Endothelial cell (in vitro differentiated cells): ENCODE data around the gene CACNA2D4. TPM values are rescaled to one million over a fixed set of nuclear protein-coding genes. Genes with fewer than 3 reads are reported as not detected.

ENCODE experiments used
- DNase-seq: peaks from one replicate; pipeline ENCODE4 v3.0.0; 2021; ENCODE audit warnings: low spot score
- H3K27ac Mint-ChIP-seq: one replicate; pipeline ENCODE4 v1.8.0; 2021; ENCODE audit warnings: mixed read lengths, inconsistent platforms; ENCODE audit not compliant: unreplicated experiment
- H3K27me3 Mint-ChIP-seq: one replicate; pipeline ENCODE4 v1.8.0; 2021; ENCODE audit warnings: mild to moderate bottlenecking, moderate library complexity, mixed read lengths, inconsistent platforms; ENCODE audit not compliant: unreplicated experiment
- H3K36me3 Mint-ChIP-seq: one replicate; pipeline ENCODE4 v1.8.0; 2021; ENCODE audit warnings: mild to moderate bottlenecking, low read depth, mixed read lengths, inconsistent platforms; ENCODE audit not compliant: unreplicated experiment
- H3K4me1 Mint-ChIP-seq: one replicate; pipeline ENCODE4 v1.8.0; 2021; ENCODE audit warnings: mild to moderate bottlenecking, mixed read lengths, inconsistent platforms; ENCODE audit not compliant: unreplicated experiment
- H3K4me3 Mint-ChIP-seq: one replicate; pipeline ENCODE4 v1.8.0; 2021; ENCODE audit warnings: mild to moderate bottlenecking, mixed read lengths, inconsistent platforms; ENCODE audit not compliant: unreplicated experiment
- H3K9me3 Mint-ChIP-seq: one replicate; pipeline ENCODE4 v1.8.0; 2021; ENCODE audit warnings: mixed read lengths, inconsistent platforms; ENCODE audit not compliant: unreplicated experiment
- CTCF ChIP-seq: fragments of 200-600 bp; sonication (generic); IDR thresholded peaks from one replicate; pipeline ENCODE4 v1.5.0; 2021; ENCODE audit warnings: antibody characterized with exemption; ENCODE audit not compliant: unreplicated experiment
- total RNA-seq: library from RNA; stranded (reverse); fragmentation: NEBNext Ultra II Directional; extraction: Animal tissue kit (Norgen Biotek cat#: 25700); gene quantifications from one replicate; pipeline ENCODE4 v1.2.1, GENCODE V29; 2021; ENCODE audit not compliant: unreplicated experiment

Gene CACNA2D4
- total RNA-seq, 1 donor from 2014 or later = 0.28 TPM

- Mint-ChIP-seq H3K9me3 (no peaks in the 10 kb centered on the region), H3K27ac (no peak overlapping the region)
- no peak for DNase-seq
Measured at GRCh38 chr12:1842905-1843640, 75.4 kb downstream of the CACNA2D4 start.

GRCh38 chr12:1842183-1842904 is 76.1 kb downstream of the CACNA2D4 start:
- no peak overlapping the region for H3K27ac Mint-ChIP-seq
- no peaks in the 10 kb centered on the region for H3K9me3 Mint-ChIP-seq
- no peak for TF ChIP-seq CTCF
- peaks cover 3% of the 10 kb centered on the region for H3K27me3 Mint-ChIP-seq
- no peaks in the 10 kb centered on the region for H3K4me1 Mint-ChIP-seq
- no peaks in the 10 kb centered on the region for H3K36me3 Mint-ChIP-seq
- no peak overlapping the region for H3K4me3 Mint-ChIP-seq
- no peak for DNase-seq

More at GRCh38 chr12:1842905-1843640, 75.4 kb downstream of the CACNA2D4 start:
- Mint-ChIP-seq H3K4me3 (no peak overlapping the region), H3K36me3 (no peaks in the 10 kb centered on the region), H3K27me3 (peaks cover 3% of the 10 kb centered on the region), H3K4me1 (no peaks in the 10 kb centered on the region)
- no peak for TF ChIP-seq CTCF

DNA sequence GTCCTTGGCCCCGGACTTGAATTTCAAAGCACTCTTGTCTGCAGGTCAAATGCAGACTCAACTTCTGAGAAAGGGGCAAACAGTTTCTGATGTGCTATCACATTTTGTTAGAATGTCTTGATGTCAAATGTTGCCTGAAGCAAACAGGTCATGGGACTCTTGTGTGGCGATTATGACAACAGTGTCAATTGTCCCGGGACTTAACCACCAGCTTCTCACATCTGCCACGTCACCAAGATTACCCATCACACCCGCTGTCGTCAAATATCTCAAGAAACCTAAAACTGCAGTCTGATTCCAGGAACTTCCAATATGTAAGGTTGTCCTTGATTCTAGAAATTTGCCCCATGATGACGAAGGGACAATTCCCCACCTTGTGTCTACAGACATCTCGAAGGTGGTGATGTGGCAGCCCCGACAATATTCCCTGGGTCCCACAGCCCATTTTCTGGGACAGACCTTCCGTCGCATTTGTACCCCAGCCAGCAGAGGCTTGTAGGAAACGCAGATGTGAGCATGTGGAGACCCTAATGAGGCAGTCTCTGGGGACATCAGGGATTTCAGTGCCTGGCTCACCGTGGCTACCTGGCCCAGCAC is 76.8 kb downstream of the CACNA2D4 start:
- TF ChIP-seq CTCF = no peak
- H3K4me1 Mint-ChIP-seq = no peaks in the 10 kb centered on the region
- no peak for DNase-seq

GRCh38 chr12:1840981-1841425 is 77.4 kb downstream of the CACNA2D4 start:
- Mint-ChIP-seq H3K27me3 (peaks cover 5% of the 10 kb centered on the region), H3K9me3 (no peaks in the 10 kb centered on the region), H3K4me3 (no peak overlapping the region), H3K36me3 (no peaks in the 10 kb centered on the region), H3K4me1 (no peaks in the 10 kb centered on the region), H3K27ac (no peak overlapping the region)
- DNase-seq = no peak
- TF ChIP-seq CTCF = no peak

More for the DNA sequence above, 76.8 kb downstream of the CACNA2D4 start:
- Mint-ChIP-seq H3K4me3 (no peak overlapping the region), H3K27ac (no peak overlapping the region), H3K27me3 (peaks cover 3% of the 10 kb centered on the region), H3K9me3 (no peaks in the 10 kb centered on the region), H3K36me3 (no peaks in the 10 kb centered on the region)
